22Rv1 (cell line): Measurements from ENCODE around the gene TNFSF13B.

Experiments
- CTCF ChIP-seq: fragments of 450-650 bp; IDR thresholded peaks from 2 replicates; pipeline ENCODE4 v1.5.1; 2017; ENCODE audit warnings: mild to moderate bottlenecking
- ZFX ChIP-seq: fragments of 450-650 bp; IDR thresholded peaks from 2 replicates; pipeline ENCODE4 v1.6.1; 2017; ENCODE audit warnings: antibody characterized with exemption, borderline replicate concordance

- no peak for TF ChIP-seq CTCF
- no peak for TF ChIP-seq ZFX
Measured at GRCh38 chr13:108281901-108282300, 12.4 kb downstream of the TNFSF13B start.
